D721Med (cell line): ENCODE data around the gene GTF2A1.
"Not testable (repeated sequence)": the region's sequence is repeated elsewhere in the genome, so short reads cannot be mapped to it uniquely, and the experiment has no call there.

Experiments used
- DNase-seq: peaks from one replicate; pipeline ENCODE4 v3.0.0; 2011; ENCODE audit warnings: low spot score; ENCODE audit not compliant: insufficient read length
- FAIRE-seq: peaks from 2 replicates; lab custom pipeline; 2011; peaks lifted over from hg19 to GRCh38; lab: Jason Lieb, UNC
- TF ChIP-seq, protein P1 (sequence below): IDR thresholded peaks from 2 replicates; pipeline ENCODE4 v1.5.1; 2012; ENCODE audit warnings: mild to moderate bottlenecking, control low read depth; ENCODE audit not compliant: insufficient read depth; ENCODE audit errors: missing control alignments

GTF2A1 gene

GRCh38 chr14:81246461-81247270 is 25.9 kb upstream of the GTF2A1 start:
- DNase-seq (no peak), FAIRE-seq (no peak)
- TF ChIP-seq, protein P1, sequence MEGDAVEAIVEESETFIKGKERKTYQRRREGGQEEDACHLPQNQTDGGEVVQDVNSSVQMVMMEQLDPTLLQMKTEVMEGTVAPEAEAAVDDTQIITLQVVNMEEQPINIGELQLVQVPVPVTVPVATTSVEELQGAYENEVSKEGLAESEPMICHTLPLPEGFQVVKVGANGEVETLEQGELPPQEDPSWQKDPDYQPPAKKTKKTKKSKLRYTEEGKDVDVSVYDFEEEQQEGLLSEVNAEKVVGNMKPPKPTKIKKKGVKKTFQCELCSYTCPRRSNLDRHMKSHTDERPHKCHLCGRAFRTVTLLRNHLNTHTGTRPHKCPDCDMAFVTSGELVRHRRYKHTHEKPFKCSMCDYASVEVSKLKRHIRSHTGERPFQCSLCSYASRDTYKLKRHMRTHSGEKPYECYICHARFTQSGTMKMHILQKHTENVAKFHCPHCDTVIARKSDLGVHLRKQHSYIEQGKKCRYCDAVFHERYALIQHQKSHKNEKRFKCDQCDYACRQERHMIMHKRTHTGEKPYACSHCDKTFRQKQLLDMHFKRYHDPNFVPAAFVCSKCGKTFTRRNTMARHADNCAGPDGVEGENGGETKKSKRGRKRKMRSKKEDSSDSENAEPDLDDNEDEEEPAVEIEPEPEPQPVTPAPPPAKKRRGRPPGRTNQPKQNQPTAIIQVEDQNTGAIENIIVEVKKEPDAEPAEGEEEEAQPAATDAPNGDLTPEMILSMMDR = no peak

GRCh38 chr14:81245771-81246170 is 25.0 kb upstream of the GTF2A1 start:
- TF ChIP-seq, protein P1 = no peak
- DNase-seq (no peak), FAIRE-seq (no peak)

DNA sequence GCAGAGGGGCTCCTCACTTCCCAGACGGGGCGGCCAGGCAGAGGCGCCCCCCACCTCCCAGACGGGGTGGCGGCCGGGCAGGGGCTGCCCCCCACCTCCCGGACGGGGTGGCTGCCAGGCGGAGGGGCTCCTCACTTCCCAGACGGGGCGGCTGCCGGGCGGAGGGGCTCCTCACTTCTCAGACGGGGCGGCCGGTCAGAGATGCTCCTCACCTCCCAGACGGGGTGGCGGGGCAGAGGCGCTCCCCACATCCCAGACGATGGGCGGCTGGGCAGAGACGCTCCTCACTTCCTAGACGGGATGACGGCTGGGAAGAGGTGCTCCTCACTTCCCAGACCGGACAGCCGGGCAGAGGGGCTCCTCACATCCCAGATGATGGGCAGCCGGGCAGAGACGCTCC is 23.7 kb upstream of the GTF2A1 start:
- not testable (repeated sequence) for DNase-seq, FAIRE-seq

- TF ChIP-seq, protein P1 = no peak
- FAIRE-seq (no peak), DNase-seq (no peak)
These were observed 22.7 kb upstream of the GTF2A1 start for GRCh38 chr14:81243499-81243898.

DNA sequence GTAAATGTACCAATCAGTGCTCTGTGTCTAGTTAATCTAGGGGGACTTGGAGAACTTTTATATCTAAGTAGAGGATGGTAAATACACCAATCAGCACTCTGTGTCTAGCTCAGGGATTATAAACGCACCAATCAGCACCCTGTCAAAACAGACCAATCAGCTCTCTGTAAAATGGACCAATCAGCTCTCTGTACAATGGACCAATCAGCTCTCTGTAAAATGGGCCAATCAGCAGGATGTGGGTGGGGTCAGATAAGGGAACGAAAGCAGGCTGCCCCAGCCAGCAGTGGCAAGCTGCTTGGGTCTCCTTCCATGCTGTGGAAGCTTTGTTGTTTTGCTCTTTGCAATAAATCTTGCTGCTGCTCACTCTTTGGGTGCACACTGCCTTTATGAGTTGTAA is 16.1 kb upstream of the GTF2A1 start:
- DNase-seq, FAIRE-seq: not testable (repeated sequence)

GRCh38 chr14:81236138-81236537 is 15.4 kb upstream of the GTF2A1 start:
- DNase-seq (no peak), FAIRE-seq (no peak)
- TF ChIP-seq, protein P1 = no peak

GRCh38 chr14:81235096-81235495 is 14.3 kb upstream of the GTF2A1 start:
- no peak for DNase-seq
- FAIRE-seq = no peak

GRCh38 chr14:81234278-81234677 is 13.5 kb upstream of the GTF2A1 start:
- TF ChIP-seq, protein P1 = no peak
- FAIRE-seq (no peak), DNase-seq (no peak)

More at GRCh38 chr14:81235096-81235495, 14.3 kb upstream of the GTF2A1 start:
- TF ChIP-seq, protein P1 = no peak
